GM18861 (cell line): ENCODE results near the gene PKN2.
"Not testable (repeated sequence)": the region's sequence is repeated elsewhere in the genome, so short reads cannot be mapped to it uniquely, and the experiment has no call there.

ENCODE experiments used
- ATAC-seq: cut with Tn5 transposase; IDR thresholded peaks from one replicate; pipeline ENCODE4 v1.9.1; 2021; ENCODE audit not compliant: unreplicated experiment

The PKN2 gene

GRCh38 chr1:88876573-88877365 is 192.7 kb downstream of the PKN2 start:
- no peak for ATAC-seq

GRCh38 chr1:88877382-88877825 is 193.3 kb downstream of the PKN2 start:
- ATAC-seq, result no peak

GRCh38 chr1:88877911-88878310 is 193.8 kb downstream of the PKN2 start:
- ATAC-seq, result no peak

- no peak for ATAC-seq
Observed at GRCh38 chr1:88878731-88879130, 194.7 kb downstream of the PKN2 start.

- not testable (repeated sequence) for ATAC-seq
Observed at GRCh38 chr1:88880717-88881116, 196.6 kb downstream of the PKN2 start.

- no peak for ATAC-seq
Observed at GRCh38 chr1:88883156-88883555, 199.1 kb downstream of the PKN2 start.
